HG03097 (cell line): Measurements from ENCODE around the gene JUNB.
"Not testable (repeated sequence)": the region's sequence is repeated elsewhere in the genome, so short reads cannot be mapped to it uniquely, and the experiment has no call there.

Experiments used
- ATAC-seq: cut with Tn5 transposase; IDR thresholded peaks from one replicate; pipeline ENCODE4 v1.9.1; 2021; ENCODE audit not compliant: unreplicated experiment, low FRiP score

JUNB gene

DNA sequence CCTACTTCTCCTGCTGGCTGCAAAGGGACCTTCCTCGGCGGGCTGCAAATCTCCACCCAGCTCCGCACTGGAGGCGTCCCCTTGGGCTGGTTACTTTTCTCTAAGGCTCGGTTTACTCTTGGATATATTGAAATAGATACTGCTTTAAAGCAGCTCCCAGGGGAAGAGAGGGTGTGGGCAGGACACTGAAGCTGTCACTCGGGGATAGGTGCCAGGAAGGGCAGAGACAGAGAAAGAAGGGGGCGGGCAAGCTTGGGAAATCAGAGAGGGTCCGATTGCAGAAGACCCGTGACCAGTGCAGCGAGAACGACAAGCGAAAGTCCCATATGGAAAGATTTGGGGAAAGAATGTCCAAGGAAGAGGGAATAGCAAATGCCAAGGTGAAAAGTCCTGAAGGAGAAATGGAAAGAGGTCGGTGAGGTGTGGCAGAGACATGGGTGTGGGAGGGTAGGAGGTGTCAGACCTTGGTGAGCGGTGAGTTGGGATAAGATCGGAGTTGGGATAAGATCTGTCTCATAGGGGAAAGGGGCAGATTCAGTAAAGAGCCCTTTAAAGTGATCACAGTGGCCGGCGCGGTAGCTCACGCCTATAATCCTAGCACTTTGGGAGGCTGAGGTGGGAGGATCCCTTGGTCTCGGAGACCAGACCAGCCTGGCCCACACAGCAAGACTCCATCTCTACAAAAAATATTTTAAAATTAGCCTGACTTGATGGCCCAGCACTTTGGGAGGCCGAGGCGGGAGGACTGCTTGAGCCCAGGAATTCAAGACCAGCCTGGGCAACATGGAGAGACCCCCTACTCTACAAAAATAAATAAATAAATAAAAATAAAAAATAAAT is 11.2 kb downstream of the JUNB start:
- no peak for ATAC-seq

DNA sequence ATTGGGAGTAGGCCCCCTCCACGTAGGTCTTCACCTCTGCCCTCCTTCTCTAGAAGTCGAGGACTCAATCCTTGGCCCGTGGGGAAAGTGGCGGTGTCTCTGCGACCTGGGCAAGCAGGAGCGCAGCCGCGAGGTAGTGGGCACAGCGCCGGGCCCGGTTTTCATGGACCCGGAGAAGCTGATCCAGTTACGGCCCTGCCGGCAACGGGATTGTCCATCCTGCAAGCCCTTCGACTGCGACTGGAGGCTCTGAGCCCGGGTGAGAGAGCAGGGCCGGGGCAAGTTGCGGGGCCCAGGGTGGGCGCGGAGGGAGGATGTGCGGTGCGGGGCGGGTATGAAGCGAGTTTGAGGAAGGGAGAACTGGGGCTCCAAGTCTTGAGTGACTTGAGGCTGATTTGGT is 12.8 kb downstream of the JUNB start:
- ATAC-seq = no peak

DNA sequence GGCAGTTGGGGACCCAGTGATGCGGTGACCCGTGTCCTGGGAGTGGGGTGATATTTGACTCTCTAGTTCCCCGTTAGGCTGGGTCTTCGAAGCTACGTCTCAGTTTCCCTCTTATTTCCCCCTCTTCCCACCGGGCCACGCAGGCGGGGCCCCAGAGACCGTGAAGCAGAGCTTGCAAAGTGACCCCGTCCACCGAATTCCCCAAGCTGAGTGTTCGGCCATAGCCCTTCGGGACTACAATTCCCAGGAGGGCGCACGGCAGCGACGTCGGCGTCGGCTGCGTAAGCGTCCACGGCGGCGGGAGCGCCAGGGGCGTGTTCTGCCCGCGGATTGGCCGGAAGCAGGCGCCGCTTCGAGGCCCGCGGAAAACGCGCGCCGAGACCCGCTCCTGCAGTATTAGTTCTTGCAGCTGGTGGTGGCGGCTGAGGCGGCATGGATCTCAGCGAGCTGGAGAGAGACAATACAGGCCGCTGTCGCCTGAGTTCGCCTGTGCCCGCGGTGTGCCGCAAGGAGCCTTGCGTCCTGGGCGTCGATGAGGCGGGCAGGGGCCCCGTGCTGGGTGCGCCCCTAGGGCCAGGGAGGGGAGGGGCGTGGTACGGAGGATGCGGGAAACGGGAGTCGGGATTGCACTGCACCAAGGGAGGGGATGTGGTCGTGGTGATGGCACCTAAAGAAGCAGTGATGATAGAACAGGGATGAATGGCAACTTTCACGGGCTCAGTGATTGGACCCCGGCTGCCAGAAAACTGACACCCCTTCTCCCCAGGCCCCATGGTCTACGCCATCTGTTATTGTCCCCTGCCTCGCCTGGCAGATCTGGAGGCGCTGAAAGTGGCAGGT is 15.2 kb downstream of the JUNB start, which contains the start of gene RNASEH2A:
Gene RNASEH2A (plus strand): TSS at position 343 of the 840 bp plus-strand sequence. CDS start 90 bp downstream, at position 433.
- ATAC-seq = peak; percentile 79

DNA sequence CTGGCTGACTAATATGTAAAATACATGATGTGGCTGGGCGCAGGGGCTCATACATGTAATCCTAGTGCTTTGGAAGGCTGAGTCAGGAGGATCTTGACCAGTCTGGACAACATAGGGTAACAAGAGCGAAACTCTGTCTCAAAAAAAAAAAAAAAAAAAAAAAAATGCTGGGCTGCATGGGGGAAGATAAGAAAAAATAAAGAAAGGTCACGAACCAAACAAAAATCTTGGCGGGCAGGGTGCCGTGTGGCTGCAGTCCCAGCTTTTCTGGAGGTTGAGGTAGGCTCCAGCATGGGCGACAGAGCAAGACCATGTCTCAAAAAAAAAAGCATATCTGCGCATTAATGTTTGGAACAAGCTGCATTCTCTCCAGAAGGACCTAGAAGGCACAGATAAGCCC is 23.8 kb downstream of the JUNB start:
- ATAC-seq = no peak

DNA sequence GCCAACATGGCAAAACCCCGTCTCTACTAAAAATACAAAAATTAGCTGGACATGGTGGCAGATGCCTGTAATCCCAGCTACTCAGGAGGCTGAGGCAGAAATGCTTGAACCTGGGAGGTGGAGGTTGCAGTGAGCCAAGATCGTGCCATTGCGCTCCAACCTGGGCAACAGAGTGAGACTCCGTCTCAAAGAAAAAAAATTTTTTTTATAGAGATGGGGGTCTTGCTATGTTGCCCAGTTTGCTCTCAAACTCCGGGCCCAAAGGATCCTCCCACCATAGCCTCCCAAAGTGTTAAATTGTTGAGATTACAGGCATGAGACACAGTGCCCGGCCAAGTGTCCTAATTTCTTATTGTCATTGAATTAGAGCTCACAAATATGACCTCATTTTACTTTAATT is 25.9 kb downstream of the JUNB start:
- not testable (repeated sequence) for ATAC-seq

DNA sequence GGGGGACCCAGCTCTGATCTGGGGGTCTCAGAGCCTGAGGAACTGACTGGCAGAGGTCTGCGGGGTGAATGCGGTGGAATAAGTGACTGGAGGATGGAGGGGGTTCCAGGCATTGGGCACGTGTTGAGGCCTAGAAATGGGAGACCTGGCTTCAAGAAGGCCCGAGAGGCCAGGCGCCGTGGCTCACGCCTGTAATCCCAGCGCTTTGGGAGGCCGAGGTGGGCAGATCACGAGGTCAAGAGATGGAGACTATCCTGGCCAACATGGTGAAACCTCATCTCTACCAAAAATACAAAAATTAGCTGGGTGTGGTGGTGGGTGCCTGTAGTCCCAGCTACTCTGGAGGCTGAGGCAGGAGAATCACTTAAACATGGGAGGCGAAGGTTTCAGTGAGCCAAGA is 26.5 kb downstream of the JUNB start:
- ATAC-seq = not testable (repeated sequence)

DNA sequence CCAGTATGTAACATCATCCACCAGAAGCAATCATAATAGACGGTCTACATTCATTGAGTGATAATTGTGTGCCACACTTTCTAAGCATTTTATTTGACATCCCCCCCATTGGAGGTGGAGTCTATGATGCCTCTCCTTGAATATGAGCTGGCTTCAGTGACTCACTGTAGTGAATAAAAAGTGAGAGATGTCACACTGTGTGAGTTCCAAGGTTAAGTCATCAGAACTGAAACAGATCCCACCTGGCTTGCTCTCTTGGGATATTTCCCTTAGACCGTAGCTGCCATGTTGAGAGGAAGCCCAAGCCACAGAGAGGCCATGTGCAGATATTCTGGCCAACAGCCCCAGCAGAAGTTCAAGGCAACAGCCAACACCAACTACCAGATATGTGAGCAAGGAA is 30.5 kb downstream of the JUNB start:
- no peak for ATAC-seq

DNA sequence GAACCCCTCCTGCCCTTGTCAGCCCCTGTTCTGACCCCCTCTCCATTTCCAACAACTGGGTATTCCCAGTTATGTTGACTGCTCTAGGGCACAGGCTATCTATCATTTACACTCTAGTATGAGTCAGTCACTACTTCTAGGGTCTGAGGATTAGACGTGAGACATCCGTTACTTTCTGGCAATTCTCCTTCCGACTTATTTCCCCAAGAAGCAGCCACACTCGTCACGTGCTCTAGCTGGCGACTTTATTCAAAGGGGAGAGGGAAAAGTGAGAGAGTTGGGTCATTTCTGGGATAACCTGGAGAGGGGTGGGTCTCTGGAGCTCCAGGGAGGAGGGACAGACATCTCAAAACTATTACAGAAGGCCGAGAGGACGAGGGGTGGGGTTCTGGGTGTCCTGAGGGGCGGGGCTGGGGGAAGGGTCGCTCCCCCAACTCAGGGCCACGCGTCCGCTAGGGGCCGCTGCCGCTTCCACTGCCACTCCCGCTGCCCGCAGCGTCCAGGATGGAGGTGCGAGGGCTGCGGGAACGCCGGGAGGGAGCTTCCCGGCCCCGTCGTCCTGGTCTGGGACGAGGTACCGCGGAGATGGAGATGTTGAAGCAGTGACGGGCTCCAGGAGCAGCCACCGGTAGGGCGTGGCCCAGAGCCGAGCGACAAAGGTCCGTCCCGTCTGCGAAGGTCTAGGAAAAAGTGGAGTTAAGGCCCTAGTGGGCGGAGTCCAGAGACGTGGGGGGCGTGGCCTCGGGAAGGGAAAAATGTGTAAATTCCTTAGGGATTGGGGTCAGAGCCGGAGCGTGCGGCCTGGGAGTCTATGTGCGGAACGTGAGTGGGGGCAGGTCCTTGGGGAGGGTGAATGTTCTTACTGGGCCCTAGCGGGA is 34.2 kb downstream of the JUNB start:
- ATAC-seq = no peak

DNA sequence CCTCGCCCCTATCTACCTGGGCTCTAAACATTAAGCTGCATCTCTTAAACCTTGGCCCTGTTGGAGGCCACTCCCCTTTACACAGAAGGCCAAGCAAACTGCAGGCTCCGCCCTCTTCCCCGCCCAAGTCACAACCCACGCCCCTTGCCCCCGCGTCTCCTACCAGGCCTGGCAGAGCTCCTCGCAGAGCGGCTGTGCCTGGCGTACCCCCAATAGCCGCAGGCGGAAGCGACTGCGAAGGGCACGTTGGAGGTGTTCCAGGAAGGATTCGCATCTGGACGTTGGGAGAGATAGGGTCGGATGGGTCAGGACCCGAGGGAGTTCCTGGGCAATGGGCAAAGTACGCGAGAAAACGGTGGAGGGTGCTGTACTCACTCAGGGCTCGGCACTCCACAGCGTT is 37.2 kb downstream of the JUNB start:
- no peak for ATAC-seq

DNA sequence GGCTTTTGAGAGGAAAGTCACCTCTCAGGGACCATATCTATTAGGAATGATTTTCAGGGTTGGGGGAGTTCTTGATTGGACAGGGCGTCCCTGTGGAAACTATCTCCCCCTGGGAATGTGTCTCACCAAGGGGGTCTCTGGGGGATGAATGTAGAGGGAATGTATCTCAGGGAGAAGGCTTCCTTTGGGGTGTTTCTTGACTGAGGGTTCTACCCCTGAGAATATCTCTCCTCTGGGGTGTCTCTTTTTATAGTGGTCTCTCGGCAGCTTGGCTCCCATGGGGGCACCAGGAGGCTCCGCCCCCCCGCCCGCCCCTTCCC is 42.1 kb downstream of the JUNB start:
- ATAC-seq = no peak

DNA sequence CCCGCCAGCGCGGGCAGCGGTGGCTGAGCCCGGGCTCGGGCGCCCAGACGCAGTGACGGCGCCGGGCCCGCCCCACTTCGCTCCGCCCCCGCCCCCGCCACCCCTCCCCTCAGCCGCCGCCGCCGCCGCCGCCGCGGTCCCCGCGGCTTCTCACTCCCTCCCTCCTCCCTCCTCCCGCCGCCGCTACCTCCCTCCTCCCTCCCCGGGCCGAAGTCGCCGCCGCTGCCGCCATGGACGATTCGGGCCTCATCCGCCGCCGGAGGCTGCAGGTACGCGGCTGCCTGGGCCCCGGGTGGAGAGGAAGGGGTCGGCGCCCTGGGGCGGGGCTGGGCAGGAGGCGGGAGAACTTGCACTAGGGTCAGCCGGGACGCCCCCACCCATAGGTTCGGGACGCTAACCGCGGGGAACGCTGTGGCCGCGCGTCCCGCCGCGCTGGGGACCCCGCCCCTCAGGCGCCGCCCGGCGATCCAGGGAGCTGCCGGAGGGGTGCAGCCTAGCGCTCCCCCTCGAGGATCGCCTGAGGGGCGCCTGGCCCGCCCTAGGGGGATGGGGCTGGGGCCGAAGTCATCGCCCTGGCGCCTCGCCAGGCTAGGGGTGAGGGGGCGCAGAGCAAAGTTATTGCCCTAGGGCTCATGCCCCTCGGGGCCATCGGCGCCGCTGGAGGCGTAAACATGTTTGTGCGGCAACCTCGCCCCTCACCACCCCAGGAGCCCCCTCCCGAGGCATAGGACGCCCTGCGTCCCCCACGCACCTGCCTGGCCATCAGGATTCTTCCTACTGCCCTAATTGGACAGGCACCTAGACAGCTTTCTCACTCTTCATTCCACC is 42.7 kb downstream of the JUNB start:
- no peak for ATAC-seq

DNA sequence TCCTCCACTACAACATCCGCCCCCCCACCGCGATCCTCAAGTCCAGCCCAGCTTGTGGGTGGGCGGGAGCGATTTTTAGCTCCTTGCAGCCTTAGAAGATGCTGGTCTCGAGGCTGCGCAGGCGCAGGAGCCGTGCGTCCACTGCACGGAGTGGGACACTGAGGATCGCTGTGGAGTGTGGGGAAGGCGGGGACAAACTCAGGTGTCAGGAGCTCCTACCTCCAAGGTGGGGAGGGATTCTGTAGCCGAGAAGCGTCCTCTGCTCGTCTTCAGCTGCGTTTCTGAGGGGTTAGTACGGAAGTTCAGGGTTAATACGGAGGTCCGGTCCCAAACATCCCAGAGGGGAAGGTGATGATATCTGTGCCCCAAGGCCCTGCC is 43.3 kb downstream of the JUNB start, which contains the start of gene RTBDN:
Gene RTBDN (minus strand): TSS at position 14 of the 378 bp plus-strand sequence. CDS start 4,600 bp downstream, outside the sequence.
- ATAC-seq = no peak

DNA sequence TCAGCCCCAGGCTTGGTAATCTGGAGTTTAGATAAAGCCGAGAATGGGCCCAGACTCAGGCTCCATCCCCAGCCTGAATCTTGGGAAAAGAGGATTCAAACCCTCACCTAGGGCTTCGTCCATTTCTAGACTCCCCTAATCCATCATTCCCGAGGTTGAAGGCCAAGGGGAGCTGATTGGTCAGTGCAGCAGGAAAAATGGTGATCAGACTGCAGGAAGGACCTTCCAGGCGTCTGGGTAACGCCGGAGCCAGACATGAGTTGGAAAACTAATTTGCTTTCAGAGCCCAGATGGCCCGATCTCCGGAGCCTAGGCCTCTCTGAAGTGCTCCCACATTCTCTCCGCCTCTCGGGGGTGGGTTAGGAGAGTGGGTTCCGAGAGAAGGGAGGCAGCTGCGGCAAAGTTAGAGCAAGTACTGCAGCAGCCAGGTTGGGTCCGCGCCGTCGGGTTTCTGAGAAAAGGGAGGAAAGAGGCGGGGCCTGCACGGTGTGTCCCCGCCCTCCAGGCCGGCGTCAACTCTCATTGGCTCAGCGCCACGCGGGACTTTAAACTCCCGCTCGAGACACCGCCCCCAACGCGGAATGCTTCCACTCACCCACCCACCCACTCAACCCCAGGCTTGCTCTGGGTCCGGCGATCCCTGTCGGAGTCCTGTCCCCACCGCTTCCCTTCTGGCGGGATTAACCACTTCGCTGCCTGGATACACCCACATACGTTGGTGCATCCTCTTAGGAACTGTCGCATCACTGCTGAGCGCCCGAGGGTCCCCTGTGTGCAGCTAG is 43.9 kb downstream of the JUNB start:
- ATAC-seq = no peak

DNA sequence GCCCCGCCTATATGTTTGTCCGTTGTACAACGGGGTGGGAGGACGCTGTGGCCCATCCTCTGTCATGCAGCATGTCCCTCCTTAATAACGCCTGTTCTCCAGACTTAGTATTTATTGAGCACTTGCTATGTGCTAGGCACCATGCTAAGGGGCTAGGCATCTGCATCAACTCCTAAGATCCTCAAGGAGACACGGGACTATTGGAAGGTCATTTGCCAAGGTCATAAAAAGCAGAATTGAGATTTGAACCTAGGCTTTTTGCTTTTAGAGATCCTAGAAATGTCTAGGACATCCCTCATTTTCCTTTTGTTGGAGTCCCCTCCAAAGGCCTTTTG is 45.2 kb downstream of the JUNB start:
- no peak for ATAC-seq

DNA sequence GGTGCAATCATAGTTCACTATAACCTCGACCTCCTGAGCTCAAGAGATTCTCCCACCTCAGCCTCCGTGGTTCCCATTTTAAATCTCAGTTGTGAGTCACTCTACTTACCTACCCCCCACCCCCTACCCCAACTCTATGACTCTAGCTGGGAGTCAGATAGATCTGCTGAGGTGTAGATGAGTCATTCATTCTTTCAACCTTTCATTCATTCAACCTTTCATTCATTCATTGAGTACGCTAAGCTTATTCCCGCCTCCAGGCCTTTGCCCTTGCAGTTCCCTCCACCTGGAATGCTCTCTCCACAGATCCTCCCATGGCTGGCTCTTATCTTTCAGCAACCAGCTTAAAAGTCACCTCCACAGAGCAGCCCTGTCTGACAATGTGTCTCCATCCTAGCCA is 45.9 kb downstream of the JUNB start:
- ATAC-seq = no peak

DNA sequence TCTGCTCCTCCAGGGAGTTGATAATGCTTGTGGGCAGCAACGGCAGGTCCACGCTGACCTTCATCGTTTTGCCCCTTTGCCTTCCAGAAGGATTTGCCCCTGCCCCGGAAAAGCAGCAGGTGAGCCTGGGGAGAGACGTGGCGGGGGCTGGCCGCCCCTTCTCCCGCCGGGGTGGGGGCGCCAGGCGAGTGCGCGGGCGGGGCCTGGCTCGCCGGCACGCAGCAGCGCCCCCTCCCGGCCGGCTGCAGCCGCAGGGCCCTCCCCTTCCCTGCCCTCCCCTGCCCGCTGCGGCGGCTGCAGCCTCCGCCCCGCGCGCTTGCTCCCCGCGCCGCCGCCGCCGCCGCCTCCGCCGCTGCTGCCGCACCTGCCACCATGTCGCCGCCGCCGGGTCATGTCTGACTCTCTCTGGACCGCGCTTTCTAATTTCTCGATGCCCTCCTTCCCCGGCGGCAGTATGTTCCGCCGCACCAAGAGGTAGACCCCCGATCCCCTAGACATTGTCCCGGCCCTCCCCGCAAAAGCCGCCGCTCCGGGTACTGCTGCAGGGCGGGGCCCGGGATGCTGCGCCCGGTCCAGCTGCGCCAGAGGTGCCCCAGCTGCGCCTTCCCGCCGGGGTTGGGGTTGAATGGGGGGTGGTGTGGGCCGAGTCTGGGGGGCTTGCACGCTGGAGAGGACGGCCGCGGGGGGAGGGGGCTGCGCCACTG is 47.0 kb downstream of the JUNB start, which contains the start of gene MAST1:
Gene MAST1 (plus strand): TSS at position 334 of the 704 bp plus-strand sequence. CDS start 58 bp downstream, at position 392.
- ATAC-seq = no peak

DNA sequence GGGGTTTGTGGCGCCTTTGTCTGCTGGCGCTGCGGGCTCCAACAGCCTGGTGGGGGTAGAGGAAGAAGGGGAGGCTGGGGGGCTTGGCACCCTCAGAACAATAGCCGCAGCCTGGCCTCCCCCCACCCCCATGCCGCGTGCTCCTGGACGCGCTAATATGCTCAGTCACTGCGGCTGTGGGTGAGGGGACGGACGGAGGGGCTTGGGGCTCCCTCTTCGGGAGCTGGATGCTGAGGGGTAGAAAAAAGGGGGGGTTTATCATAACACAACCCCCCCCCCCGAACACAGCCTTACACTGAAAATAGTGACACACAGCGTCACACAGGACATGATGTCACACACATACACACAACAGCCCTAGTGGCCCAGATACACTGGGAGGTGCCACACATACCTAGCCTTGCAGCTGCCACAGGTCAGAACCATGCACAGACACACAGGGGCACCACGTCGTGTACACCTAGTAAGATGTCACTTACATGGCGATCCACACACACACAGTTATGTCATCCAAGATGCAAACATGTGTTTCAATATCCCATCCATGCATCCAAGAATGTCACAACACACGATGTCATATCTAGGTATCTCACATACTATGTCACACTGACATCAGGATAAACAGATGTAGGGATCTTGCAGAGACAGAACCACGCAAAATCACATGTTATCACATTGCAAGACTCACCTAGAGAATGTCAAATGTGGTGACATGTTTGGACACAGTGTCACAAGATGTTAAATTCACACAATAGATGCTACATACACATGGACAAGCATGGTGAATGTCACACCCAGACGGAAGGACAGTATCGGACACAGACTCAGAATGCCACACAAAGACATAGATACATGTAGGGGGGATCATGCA is 47.8 kb downstream of the JUNB start:
- no peak for ATAC-seq
